GM18907 (cell line): ENCODE data around the gene MAGEB3.
"Not testable (repeated sequence)": the region's sequence is repeated elsewhere in the genome, so short reads cannot be mapped to it uniquely, and the experiment has no call there.

ENCODE experiments used
- ATAC-seq: cut with Tn5 transposase; IDR thresholded peaks from one replicate; pipeline ENCODE4 v1.9.1; 2021; ENCODE audit warnings: mild to moderate bottlenecking, moderate library complexity; ENCODE audit not compliant: unreplicated experiment

MAGEB3 gene

GRCh38 chrX:30230395-30230794 lies at the start of gene MAGEB3:
TSS of gene MAGEB3 (plus strand) at chrX:30230657. CDS start at chrX:30235925, 5,268 bp downstream.
- no peak for ATAC-seq

GRCh38 chrX:30181353-30181752 lies 49.1 kb upstream of the MAGEB3 start:
- no peak for ATAC-seq

DNA sequence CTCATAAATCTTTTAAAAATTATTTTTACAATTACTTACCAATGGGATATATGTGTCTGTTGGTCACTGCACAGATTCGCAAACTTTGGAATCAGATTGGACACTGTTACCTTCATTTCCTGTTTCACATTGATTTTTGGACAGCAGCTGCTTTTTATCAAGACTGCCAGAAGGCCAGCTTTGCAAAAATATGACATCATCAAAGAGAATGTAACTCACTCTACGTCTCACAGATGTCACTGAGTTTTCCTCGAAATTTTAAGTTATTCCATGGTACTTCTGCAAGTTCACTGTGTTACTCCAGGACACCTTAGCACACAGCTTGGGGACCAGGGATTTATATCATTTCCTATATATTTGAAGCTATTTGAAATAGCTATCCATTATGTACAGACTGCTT lies 46.9 kb upstream of the MAGEB3 start:
- no peak for ATAC-seq

DNA sequence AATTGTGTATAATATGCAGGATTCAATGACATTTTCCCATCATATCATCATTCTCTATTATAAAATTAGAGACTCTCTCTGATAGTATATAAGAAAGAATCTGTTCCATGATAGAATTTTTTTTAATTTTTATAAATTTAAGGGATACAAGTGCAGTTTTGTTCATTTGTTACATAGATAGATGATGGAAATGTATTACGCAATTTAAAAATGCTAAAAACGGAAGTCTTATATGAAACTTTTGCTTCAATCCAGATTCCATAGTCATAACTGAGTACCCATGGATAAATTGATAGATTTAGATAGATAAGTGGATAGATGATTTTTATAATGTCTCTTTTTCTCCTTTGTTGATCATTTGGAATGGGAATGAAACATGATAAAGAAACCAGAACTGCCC lies 40.0 kb upstream of the MAGEB3 start:
- no peak for ATAC-seq

DNA sequence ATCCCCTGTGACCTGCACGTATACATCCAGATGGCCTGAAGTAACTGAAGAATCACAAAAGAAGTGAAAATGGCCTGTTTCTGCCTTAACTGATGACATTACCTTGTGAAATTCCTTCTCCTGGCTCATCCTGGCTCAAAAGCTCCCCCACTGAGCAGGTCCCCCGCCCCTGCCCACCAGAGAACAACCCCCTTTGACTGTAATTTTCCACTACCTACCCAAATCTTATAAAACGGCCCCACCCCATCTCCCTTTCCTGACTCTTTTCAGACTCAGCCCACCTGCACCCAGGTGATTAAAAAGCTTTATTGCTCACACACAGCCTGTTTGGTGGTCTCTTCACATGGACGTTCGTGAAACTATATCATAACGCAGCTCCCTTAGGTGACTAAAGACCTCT lies 36.5 kb upstream of the MAGEB3 start:
- not testable (repeated sequence) for ATAC-seq

- peak; percentile 66 for ATAC-seq
These were observed 34.1 kb upstream of the MAGEB3 start for GRCh38 chrX:30196322-30196721.

GRCh38 chrX:30212172-30212571 lies 18.3 kb upstream of the MAGEB3 start:
- ATAC-seq, result no peak

DNA sequence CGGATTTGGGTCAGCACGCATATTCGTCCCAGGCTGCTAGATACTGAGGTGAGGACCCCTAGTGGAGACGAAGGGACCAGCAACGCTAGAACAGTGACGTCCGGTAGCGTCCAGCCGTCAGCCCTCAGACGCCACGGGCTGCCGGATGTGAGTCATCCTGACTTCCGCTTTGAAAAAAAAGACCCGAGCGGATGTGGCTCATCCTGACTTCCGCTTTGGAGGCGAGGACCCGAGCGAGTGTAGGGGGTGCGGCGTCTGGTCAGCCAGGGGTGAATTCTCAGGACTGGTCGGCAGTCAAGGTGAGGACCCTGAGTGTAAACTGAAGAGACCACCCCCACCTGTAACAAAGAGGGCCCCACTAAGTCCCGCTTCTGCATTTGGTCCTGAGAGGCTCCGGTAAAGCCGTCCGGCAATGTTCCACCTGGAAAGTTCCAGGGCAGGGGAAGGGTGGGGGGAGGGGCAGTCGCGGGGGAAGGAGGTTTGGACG lies 15.1 kb upstream of the MAGEB3 start, which contains the start of gene MAGEB2:
MAGEB2 (plus strand) TSS at position 207 of the 487 bp plus-strand sequence. CDS start 3,018 bp downstream, outside the sequence.
- ATAC-seq, result no peak

- no peak for ATAC-seq
These were observed 13.0 kb upstream of the MAGEB3 start for GRCh38 chrX:30217465-30217864.

DNA sequence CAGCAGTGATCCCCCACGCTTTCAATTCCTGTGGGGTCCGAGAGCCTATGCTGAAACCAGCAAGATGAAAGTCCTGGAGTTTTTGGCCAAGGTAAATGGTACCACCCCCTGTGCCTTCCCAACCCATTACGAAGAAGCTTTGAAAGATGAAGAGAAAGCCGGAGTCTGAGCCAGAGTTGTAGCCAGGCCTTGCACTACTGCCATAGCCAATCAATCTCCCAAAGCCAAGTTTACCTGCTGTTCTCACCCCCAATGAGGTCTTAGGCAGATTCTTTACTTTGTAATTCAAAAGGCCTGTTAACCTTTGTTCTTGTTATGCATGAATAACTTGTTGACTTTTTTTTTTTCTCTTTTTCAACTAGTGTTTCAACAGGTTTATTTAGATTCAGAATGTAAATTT lies 11.1 kb upstream of the MAGEB3 start:
- ATAC-seq, result no peak

- ATAC-seq, result no peak
These were observed 9.8 kb upstream of the MAGEB3 start for GRCh38 chrX:30220661-30221060.

DNA sequence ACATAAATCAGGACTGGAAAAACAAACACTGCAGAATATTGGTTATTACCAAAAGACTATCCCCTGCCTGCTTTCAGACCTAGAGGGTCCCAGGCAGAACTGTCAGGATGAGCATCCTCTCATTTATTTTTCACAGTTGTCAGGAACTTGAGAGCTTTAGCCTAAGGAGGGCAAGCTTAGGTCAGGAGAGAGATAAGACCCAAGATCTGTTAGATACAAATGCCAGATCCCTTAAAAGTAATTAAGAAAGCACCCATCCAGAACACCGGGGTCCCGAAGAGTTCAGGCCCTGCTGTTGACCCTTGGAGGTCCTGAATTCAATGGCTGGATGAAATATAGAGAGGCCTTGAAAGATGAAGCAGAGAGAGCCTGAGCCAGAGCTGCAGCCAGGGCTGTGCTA lies 5.9 kb upstream of the MAGEB3 start:
- ATAC-seq, result no peak

DNA sequence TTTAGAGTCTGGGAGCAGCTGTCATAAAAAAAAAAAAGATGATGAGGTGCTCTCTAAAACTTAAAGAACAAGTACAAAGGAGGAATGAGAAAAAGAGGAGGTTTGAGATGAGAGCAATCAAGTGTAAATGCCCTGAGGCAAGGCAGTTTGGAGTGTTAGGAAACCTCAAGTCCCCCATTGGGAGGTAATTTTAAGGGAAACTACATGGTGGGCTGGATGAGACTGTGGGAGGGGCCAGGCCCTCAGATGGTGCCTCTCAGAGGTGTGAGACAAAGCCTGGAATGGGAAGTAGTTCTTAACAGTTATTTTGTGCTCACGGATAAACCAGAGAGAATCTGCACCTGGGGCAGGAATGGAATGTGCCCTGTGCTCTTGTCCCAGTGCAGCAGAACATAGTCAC lies 1.9 kb upstream of the MAGEB3 start:
- ATAC-seq, result no peak

- no peak for ATAC-seq
These were observed 11.4 kb downstream of the MAGEB3 start, which contains the start of gene MAGEB4 for GRCh38 chrX:30241724-30242415. TSS of gene MAGEB4 (plus strand) at chrX:30242000. CDS start at chrX:30242136, 136 bp downstream.

DNA sequence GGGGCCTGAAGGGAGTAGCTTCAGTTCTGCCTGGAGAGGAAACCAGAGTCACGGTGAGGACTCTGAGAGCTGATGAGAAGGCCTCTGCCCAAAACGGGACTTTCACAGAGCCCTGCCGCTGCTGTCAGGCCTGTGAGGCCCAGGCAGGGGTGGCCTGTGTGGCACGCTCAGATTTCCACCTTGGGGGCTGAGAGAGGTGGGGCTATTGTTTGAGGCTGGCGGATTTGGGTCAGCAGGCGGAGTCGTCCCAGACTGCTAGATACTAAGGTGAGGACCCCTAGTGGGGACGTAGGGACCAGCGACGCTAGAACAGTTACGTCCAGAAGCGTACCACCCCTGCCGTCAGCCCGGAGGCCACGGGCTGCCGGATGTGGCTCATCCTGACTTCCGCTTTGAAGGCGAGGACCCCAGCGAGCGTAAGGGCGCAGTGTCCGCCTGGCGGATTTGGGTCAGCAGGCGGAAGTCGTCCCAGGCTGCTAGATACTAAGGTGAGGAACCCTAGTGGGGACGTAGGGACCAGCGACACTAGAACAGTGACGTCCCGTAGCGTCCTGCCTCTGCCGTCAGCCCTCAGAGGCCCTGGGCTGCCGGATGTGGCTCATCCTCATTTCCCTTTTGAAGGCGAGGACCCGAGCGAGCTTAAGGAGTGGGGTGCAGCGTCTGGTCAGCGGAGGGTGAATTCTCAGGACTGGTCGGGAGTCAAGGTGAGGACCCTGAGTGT lies 16.5 kb downstream of the MAGEB3 start, which contains the start of gene MAGEB1:
MAGEB1 (plus strand) TSS at position 378 of the 721 bp plus-strand sequence. CDS start 3,348 bp downstream, outside the sequence.
- ATAC-seq, result no peak

- ATAC-seq, result peak; percentile 86
These were observed 18.4 kb downstream of the MAGEB3 start for GRCh38 chrX:30248854-30249253.

DNA sequence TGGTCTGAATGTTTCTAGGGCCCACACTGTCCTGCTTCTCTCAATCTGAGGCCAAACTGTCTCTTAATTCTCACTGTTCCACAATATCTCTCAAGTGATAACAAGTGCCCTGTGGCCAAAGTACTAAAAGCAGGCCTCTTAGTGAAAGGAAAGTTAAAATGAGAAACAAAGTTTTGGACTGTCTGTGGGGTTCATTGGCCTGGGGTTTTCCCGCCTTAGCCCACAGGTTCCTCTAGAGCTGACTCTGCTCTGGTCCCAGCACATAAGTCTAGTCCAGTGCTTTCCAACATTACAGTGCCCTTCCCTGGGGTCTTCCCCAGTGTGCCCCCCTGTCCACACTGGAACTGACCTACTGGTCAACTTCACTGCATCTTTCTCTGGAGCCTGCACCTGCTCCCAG lies 22.8 kb downstream of the MAGEB3 start:
- ATAC-seq, result peak; percentile 75

DNA sequence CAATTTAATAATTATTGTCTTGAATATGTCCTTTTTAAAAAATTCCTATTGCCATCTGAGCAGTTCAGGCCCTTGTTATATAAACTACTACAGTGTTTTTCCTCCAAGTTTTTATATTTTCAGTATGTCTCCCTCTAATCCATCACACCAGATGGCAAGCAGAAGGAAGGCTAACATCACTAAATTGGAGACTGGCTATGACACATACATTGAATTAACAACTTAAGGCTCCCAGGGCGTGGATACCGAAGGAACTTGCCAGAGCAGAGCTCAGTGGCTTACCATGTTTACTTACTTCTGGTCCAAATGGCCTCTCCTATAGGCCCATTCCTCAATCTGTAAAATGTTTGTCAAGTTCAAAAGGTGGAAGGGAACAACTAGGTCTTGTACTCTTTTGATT lies 29.5 kb downstream of the MAGEB3 start:
- ATAC-seq, result no peak

- ATAC-seq, result no peak
These were observed 30.6 kb downstream of the MAGEB3 start for GRCh38 chrX:30261012-30261411.

GRCh38 chrX:30262763-30263162 lies 32.3 kb downstream of the MAGEB3 start:
- no peak for ATAC-seq

DNA sequence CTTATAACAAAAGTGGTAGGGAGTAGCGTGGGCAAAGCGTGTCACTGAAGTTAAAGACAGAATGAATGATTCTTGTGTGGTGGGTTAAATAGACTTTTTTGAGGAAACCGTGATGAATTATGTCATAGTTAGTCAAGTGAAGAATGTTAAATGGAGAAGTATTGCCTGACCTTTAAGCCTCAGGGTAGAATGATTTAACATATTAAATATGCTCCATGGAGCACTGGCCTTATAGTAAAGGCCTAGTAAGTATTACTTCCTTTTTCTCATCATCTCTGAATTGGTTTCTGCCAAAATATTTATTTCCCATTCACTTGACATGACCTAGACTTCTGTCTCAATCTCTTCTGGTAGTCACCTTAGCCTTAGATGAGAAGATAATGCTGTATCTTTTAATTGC lies 40.2 kb downstream of the MAGEB3 start:
- ATAC-seq, result no peak

DNA sequence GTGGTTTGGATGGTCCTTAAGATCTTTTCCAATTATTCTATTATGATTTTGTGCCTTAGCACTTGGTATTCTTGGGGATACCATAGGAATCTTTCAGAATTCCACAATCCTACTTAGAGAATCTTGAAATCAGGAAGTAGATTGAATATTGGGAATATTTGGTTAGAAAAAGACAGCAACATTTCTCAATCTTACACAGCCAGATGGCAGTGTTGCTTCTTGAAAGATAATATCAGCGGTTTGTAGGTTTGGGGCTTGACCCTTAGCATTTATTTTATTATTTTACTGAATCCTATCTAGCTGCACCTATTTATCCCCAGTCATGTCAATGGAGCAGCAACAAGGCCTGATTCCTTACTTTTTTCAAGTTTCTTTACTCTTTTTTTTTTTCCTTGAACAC lies 45.0 kb downstream of the MAGEB3 start:
- no peak for ATAC-seq
